ENCODE data around the gene SOSTDC1.
A peak's percentile ranks its signal among the peaks of the same experiment; 100 is the strongest.
"Not testable (repeated sequence)": the region's sequence is repeated elsewhere in the genome, so short reads cannot be mapped to it uniquely, and the experiment has no call there.

Gene SOSTDC1

GRCh38 chr7:16465469-16466361, at the start of gene SOSTDC1:
SOSTDC1 (minus strand) TSS chr7:16465738; CDS start chr7:16465668, 70 bp downstream.
- DNase-seq (ENCODE audit: low read depth, low spot score): peak; percentile 45

GRCh38 chr7:16514729-16515128, 49.2 kb upstream of the SOSTDC1 start:
- no peak for DNase-seq (ENCODE audit: low read depth, low spot score)

DNA sequence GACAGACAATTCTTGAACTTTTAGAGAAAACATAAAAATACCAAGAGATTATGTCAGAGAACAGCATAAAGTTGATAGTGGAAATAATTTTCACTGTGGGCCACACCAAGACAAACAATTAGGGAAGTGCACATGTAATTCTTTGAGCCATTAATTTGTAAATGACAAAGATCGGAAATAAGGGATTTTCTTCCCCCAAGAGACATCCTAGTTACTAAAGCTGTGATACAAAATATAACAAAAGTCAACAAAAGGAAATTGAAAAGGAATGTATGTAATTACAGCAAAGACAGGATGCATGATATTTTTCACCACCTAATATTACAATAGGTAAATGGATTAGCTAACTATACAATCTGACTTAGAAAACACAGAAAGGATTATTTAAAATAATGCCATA, 48.7 kb upstream of the SOSTDC1 start:
- no peak for DNase-seq (ENCODE audit: low read depth, low spot score)

DNA sequence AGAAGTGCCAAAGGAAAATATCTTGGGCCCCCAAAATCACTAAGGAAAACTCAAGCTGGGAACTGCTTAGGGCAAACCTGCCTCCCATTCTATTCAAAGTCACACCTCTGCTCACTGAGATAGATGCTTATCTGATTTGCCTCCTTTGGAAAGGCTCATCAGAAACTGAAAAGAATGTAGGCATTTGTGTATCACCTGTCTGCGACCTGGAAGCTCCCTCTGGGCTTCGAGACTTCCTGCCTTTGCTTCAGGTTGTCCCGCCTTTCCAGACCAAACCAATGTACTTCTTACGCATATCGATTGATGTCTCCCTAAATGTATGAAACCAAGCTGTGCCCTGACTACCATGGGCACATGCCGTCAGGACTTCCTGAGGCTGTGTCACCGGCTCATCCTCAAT, 46.6 kb upstream of the SOSTDC1 start:
- DNase-seq (ENCODE audit: low read depth, low spot score): no peak

DNA sequence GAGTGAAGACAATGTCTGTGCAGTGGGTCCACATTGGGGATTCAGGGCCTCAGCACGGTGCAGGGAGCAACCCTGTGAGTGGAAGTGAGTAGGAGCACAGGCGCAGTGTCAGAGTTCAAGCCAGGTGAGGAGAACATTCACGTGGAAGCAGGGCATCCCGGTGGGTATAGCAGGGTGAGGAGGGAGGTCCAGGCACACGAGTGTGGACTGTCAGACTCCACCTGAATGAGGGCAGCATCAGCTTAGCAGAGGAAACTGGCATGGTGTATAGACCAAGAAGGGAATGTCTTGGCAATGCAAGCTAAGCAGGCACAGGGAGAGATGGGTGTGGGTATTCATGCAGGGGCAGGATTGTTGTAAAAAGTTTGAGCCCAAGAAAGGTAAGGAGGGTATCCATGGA, 45.8 kb upstream of the SOSTDC1 start:
- DNase-seq (ENCODE audit: low read depth, low spot score): no peak

GRCh38 chr7:16509829-16510228, 44.3 kb upstream of the SOSTDC1 start:
- no peak for DNase-seq (ENCODE audit: low read depth, low spot score)

- DNase-seq (ENCODE audit: low read depth, low spot score): not testable (repeated sequence)
Observed at GRCh38 chr7:16506422-16506821, 40.9 kb upstream of the SOSTDC1 start.

GRCh38 chr7:16504019-16504418, 38.5 kb upstream of the SOSTDC1 start:
- peak; percentile 69 for DNase-seq (ENCODE audit: low read depth, low spot score)

DNA sequence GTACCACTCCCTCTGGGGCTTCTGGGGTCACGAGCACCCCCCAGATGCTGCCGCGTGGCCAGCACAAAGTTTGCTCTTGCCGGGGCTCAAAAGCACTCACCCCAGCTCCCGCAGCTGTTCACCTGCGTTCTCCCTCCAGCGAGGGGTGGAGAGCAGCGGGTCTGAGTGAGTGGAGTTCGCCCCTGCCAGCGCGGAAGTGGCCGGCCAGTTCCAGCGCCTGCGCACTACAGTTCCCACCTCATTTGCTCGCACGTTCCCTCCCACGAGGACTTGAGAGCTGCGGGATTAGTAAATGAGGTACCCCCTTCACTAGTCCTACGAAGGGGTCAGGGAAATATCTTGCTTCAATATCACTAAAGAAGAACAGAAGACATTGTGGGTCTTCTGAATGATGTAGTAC, 36.8 kb upstream of the SOSTDC1 start:
- DNase-seq (ENCODE audit: low read depth, low spot score): no peak

GRCh38 chr7:16498122-16498521, 32.6 kb upstream of the SOSTDC1 start:
- DNase-seq (ENCODE audit: low read depth, low spot score): no peak

GRCh38 chr7:16494955-16495719, 29.6 kb upstream of the SOSTDC1 start:
- DNase-seq (ENCODE audit: low read depth, low spot score): no peak

DNA sequence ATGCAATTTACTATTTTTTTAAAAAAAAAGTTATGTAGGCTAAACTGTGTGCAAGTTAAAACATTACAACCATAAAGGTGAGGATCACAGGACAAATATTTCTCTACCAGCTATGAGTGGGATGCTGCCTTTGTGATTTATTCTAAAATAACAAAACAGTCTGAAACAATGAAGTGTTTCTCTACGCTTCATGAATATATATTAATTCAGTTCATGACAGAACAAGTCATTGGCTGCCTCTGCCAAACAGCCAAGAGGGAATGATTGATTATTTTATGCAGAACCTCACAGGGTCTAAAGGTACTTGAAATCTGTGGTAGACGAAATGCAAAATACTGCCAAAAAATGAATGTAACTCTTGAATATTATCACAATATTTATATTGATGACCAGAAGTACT, 29.0 kb upstream of the SOSTDC1 start:
- DNase-seq (ENCODE audit: low read depth, low spot score): no peak

DNA sequence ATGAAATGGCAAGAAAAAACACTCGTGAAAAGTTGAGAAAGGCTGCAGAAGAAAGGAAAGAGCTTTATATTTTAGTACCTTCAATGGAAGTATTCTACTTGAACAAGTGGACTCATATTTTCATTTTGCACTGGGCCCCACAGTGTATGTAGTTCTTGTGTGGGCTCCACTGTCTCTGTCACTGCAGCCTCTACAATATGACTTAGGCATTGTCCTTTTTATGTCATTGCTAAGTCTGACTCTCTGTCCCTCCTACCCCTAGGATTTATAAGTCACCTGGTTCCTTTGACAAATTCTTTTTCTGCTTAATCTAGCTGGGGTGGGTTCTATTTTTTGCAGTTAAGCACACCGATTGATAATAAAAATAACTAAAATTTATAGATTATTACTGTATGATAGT, 27.7 kb upstream of the SOSTDC1 start:
- no peak for DNase-seq (ENCODE audit: low read depth, low spot score)

GRCh38 chr7:16492513-16493062, 27.1 kb upstream of the SOSTDC1 start:
- DNase-seq (ENCODE audit: low read depth, low spot score): peak; percentile 70

DNA sequence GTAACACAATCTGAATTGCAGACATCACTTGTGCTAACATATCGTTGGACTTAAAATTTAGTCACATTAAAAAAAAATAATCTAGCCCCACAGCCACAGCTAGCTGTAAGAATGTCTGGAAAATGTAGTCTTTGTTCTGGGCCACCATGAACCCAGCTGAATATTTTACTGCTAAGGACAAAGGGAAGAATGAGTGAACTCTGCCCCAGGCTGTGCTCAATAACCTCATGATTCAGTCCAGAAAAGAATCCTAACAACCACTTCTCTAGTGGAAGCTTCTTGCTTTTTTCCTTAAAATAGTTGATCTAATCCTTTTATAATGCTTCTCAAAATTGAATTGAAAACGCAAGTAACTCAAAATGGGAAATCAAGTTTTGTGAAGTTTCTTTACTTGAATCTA, 25.6 kb upstream of the SOSTDC1 start:
- peak; percentile 18 for DNase-seq (ENCODE audit: low read depth, low spot score)

GRCh38 chr7:16484453-16485158, 19.1 kb upstream of the SOSTDC1 start:
- DNase-seq (ENCODE audit: low read depth, low spot score): peak; percentile 61

DNA sequence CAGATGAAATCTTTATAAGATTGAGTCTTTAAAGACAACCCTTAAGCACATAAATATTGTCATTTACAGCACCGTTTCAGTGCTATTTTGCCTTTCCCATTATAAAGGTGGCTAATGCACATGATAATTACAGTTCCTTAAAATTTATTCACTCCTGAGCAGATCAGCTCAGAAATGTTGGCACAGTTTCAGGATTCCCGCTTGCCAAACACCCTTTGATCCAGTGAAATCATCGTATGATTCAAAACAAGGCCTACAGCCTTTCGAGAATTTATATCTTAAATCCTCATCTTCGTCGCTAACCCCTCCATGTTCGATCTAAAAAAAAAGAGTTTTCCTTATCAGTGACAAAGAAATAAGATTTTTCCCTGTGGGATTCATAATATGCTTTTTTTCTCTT, 14.1 kb upstream of the SOSTDC1 start:
- peak; percentile 64 for DNase-seq (ENCODE audit: low read depth, low spot score)

DNA sequence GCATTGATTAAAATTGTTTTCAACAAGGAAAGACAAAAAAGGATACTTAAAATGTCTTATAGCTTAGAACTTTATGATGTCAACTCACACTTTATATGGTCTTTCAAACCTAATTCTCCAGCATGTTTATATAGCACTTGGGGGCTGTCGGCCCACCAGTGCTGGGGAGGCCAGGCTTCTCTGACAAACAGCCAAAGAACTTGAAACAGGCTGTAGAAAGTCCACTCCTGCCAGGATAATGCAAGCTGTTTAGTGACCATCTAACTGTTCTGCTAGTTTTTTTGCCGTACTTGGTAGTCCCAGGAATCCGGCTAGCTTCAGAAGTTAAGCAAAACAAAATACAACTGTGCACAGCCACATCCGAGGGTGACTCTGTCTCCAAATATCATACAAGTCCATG, 13.6 kb upstream of the SOSTDC1 start:
- DNase-seq (ENCODE audit: low read depth, low spot score): no peak

GRCh38 chr7:16471933-16472332, 6.4 kb upstream of the SOSTDC1 start:
- DNase-seq (ENCODE audit: low read depth, low spot score): peak; percentile 7

DNA sequence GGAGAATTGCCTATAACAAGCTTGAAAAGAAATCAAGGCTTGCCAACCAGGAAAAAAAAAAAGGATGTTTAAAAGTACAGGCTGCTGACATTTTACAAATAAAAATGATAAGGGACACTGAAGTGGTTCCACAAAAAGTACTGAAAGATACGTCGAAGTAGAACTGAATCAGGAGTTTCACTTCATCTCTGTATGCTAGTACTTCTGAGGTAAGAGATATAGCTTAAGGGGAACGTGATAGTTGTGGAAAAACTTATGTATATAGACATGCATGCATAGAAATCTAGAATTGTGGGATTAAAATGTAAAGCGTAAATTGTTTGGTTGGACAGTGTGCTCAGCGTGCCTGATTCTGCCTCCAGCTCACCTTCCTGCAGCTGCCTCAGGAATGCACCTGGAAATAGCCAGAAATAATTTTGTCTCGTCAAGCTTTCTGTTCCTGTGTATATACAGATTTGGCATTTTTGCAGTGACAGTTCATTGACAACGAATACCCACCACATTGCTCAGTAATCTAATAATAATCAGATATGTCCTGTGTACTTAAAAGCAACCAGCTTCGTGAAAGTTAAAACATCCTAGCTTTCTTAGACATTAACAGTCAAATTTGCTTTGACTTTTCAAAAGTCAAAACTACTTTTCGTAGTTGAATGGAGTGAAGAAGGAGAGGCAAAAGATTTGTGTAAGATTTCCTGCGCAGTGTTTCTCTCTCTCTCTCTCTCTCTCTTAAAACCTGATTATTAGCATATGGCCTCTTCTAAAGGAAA, 1.4 kb downstream of the SOSTDC1 start:
- DNase-seq (ENCODE audit: low read depth, low spot score): no peak

DNA sequence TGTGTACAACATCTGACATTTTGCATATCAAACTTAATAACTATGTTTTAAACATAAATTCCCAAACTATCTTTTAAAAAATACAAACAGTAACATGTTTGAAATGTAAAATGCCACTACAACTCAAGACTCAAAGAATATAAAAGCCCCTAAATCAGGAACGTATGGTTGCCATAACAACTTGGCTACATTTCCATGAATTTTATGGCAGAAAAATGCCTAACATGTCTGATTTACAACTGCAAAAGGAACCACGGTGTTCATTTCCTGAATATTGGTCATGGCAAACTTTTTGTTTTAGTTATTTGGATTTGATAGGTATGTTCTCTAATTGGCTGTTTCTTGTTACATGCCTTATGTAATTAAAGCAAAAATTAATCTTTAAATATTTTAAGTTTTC, 2.0 kb downstream of the SOSTDC1 start:
- DNase-seq (ENCODE audit: low read depth, low spot score): no peak
